NCI-H748 (cell line): Measurements from ENCODE around the gene ZNF423.

Experiments
- DNase-seq: peaks from one replicate; lab custom pipeline; 2025; ENCODE audit not compliant: unreplicated experiment; lab: John Stamatoyannopoulos, UW

Gene ZNF423

DNA sequence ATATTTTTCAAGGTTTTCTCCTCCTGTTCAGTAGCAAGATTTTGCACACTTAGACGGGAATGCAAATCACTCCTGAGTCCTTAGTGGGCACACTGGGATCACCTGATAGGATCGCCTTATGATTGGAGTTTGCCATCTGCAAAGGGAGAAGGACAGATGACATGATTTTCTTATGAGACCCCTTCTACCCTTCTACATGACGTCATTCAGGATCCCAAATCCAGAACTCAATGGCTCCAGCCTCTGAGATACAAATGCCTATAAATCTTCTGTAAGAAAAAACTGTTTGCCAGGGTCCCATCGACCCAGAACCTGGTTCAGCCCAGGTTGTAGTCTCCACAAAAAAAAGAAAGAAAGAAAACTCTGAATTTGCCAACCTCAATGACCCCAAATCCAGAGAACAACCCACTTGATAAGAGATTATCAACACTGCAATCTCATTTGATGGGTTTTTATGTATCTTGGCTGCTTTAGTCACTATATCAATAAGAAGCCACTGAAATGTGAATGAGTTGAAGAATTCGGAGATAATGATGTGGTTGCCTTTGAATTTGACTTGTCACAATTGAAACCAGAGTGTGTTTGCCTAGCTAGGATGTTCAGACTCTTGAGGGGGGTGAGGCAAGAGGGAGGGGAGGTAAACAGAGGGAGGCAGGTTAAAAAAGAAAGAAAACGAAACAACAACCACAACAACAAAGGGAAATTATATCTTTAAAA lies 6.7 kb downstream of the ZNF423 start:
- DNase-seq = peak; percentile 56

DNA sequence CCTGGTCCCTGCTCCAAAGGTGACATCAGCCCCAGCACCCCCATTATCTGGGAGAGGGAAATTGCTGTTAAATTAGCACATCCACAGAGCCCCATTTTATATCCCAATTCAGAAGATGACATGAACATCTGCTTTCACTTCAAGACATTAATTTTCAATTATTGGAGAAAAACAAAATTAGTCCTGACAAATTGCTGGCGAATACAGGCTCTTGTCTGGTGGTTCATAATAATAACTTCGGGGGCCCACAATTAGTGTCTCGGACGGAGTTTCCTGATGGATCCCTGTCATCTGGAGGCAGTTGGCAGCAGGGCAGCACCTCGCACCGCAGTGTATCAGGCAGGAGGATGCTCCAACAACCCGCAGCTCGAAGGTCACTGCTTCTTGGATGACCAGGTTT lies 7.4 kb downstream of the ZNF423 start:
- no peak for DNase-seq

DNA sequence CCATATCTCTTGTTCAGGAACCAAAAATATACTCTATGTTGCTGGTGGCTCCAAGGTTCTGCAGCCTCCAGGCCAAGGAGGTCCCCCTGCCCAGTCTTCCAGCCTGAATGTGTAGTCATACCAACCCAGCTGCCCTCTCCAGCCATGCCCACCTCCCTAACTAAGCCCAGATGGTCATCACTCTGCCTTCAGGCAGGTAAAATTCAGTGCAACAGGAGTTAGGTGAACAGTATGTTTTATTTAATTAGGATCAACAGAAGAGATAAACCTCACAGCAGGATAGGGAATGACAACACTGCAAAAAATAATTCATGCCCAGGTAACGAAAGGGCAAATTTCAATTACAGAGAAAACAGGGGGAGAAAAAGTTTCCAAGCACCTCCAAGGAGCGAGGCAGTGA lies 9.1 kb downstream of the ZNF423 start:
- no peak for DNase-seq

DNA sequence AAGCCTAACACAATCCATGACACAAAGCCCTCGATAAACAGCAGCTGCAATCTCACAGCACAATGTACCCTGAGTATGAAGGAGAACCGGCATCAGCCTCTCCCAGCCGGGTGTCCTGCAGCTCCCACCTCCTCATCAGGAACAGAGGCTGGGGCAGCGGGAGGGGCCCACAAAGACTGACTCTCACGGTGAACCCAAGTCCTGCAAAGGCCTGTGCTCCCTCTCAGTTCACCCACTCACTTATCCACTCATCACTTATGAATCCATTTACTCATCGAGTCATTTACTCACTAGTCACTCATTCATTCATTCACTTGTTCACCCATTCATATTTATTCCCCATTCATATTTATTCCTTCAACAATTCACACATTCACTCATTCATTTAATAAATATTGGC lies 11.6 kb downstream of the ZNF423 start:
- DNase-seq = no peak

- DNase-seq = no peak
Measured at GRCh38 chr16:49843758-49844157, 12.2 kb downstream of the ZNF423 start.

DNA sequence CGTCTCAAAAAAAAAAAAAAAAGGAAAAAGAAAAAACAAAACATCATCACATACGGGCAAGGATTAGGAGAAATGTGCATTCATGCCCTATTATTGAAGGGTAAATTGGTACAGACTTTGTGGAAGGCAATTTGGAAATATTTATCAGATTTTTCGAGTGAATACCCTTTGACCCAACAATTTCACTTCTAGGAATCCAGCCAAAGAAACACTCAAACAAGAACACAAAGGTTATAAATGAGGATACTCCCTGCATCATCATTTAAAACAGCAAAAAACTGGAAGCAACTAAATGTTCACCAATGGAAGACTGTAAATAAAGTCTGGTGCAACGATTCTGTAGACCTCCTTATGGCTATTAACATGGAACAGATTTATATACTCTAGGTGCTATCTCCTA lies 12.9 kb downstream of the ZNF423 start:
- DNase-seq = no peak

GRCh38 chr16:49839017-49839825 lies 16.7 kb downstream of the ZNF423 start:
- DNase-seq = no peak

DNA sequence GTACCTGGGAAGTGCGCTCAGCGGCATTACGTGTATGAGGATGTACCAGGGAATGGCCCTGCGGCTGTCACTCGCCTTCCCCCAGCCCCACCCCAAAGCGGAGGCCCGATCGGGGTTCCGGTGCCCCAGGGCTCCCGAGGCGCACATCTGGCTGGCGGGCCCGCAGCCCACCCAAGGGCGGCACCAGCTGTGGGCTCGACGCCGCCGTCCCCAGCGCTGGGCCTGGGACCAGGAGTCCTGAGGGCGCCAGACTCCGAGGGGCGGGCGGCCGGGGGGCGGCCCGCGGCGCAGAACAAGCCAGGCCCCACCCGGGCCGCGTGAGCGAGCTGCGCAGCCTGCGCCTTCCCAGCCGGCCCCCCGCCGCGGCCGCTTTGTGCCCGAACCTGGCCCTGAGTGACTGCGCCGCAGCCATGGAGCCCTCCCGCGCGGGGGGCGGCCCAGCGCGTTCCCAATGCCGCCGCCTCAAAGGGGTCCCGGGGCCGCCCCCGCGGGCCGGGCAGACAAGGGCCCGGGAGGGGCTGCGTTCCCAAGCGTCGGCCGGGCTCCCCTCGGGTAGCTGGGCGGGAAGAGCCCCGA lies 17.4 kb downstream of the ZNF423 start:
- no peak for DNase-seq

DNA sequence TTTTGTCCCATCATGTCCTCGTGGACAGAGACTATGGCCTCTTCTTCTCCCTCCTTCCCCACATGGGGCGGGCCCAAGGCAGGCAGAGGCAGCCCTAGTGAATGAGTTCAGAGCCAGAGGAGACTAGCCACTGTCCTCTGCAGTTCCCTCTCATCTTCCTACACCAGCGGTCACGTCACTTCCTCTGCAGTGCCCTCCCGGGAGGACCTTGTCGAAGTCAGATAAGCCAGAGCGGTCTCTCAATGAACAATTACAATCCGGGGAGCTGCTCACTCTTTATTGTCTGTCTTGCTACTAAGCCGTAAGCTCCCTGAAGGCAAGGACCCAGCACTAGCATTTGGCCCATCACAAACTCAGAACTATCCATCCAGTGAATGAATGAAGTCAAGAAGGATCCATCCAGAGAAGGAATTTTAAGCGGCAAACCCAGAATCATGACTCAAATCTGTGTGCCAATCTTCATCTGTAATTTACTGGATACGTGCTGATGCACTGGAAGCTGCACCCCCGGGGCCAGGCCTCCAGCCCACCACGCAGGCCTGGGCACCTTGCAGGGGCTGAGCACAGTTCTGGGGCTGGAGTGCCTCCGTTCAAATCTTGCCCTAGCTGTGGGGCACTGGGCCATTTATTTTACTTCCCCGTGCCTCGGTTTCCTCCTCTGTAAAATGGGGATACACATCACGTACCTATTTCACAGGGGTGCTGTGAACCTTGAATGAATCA lies 18.1 kb downstream of the ZNF423 start:
- no peak for DNase-seq

DNA sequence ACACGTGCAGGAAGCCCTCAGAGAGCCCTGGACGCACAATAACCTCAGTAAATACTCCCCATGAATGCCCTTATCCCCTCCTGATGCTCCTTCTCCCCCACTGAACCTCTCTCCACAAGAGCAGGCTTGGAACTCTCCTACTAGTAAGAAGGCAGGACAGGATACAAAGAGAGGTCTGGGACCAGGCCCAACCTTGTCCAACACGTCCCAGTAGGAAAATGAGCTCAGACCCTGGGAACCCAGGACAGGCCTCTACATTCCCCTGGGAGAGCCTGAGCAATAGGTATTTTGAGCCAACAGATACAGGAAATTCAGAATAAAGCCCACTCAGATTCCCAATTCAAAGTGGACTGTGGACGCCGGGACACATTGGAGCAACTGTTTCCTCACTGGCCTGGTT lies 19.2 kb downstream of the ZNF423 start:
- no peak for DNase-seq

DNA sequence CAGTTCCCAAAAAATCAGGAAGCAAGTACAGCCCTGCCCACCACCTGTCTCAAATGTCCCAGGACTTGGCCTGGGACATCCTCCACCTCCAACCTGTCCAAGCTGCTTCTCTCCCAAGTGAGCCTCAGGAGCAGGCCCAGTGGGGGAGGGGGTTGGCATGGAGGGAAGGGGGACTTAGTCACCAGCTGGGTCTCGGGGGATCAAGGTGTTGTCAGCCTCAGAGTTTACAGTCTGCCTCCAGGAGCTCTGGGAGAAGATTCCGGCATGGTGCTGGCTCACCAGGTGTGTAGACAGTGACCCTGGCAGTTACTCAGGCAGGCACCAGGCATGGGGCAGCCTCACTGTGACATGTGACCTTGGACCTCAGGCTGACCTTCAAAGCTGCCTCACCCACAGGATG lies 19.7 kb downstream of the ZNF423 start:
- DNase-seq = no peak

DNA sequence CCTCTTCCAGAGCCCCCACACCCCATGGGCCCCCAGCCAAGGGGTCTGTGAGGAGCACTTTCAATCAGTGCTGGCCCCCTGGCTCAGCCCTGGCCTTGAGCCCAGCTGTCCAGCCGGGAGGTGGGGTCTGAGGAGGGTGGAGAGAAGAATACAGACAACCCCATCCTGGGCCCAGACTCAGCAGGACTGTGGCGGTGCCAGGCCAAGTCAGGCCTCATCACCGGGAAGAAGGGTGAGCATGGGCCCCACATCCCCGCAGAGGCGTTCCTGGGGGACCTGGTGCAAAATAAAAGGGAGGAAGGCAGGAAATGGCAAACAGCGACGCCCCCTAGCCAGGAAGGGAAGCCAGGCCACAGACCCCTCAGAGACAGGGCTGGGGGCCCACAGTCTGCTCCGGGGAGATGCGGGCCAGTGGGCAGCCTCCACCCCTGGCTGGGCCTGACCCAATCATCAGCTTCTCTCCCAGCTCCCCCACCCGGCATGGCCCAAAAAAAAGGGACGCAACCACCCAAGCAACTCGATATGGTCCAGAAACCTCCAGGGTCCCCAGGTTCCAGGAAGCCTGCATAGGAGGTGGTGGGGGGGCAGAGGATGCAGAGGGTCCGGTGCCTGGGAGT lies 20.6 kb downstream of the ZNF423 start:
- no peak for DNase-seq

- no peak for DNase-seq
Measured at GRCh38 chr16:49834531-49835151, 21.3 kb downstream of the ZNF423 start.

GRCh38 chr16:49833796-49834530 lies 21.9 kb downstream of the ZNF423 start:
- no peak for DNase-seq

GRCh38 chr16:49833085-49833484 lies 22.8 kb downstream of the ZNF423 start:
- no peak for DNase-seq

- DNase-seq = no peak
Measured at GRCh38 chr16:49832177-49832576, 23.7 kb downstream of the ZNF423 start.

DNA sequence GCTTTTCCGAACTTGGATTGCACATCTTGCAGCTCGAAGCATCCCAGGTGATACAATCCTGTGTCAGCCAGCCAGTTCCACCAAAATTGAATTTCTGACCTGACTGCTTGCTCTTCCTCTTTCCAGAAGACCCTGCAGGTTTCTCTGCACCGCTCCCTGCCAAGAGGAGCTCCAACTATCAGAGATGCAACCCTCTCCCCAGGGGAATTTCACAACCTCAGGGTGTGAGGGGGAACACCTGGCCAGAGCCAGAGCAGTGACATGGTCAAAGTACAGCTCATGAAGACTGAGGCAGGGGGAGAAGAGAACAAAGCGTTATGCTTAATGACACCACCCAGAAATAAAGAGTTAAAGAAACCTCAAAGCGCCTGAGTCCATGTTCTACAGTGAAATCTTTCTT lies 25.0 kb downstream of the ZNF423 start:
- no peak for DNase-seq

- DNase-seq = no peak
Measured at GRCh38 chr16:49828533-49829267, 27.2 kb downstream of the ZNF423 start.

- DNase-seq = no peak
Measured at GRCh38 chr16:49827805-49828438, 28.0 kb downstream of the ZNF423 start.
